K562 (cell line): ENCODE measurements around the gene LRRTM4. TPM values are rescaled to one million over a fixed set of nuclear protein-coding genes. Genes with fewer than 3 reads are reported as not detected.

Experiments
- ATAC-seq: fragments of 200-7000 bp; cut with Tn5 transposase; 3 replicates; pipeline ENCODE4 v1.9.1; 2020; ENCODE audit warnings: moderate library complexity
- BruUV-seq: library from RNA; stranded (reverse); fragments of 400-500 nt; replicated peaks from 2 replicates; lab custom pipeline; 2021; lab: Mats Ljungman, UMichigan
- CTCF ChIA-PET: fragments of 300-600 bp; formaldehyde crosslinking; extraction: SDS; loops from one replicate; lab custom pipeline; 2021; ENCODE audit warnings: low intra/inter-chr PET ratio; lab: Yijun Ruan, JAX
- POLR2A ChIA-PET: fragments of 300-600, 350-650 bp; sonication (Branson Sonifier 250); formaldehyde crosslinking; extraction: SDS; loops from one replicate; lab custom pipeline; 2021; ENCODE audit warnings: antibody characterized with exemption, inconsistent platforms; lab: Yijun Ruan, JAX
- DNase-seq, 4 experiments: peaks; one replicate each; pipeline versions ENCODE4 v3.0.0 to v3.0.0-alpha.2; 2011 to 2018; ENCODE audit warnings: low spot score in 3 of 4, mixed read lengths in 3 of 4; ENCODE audit errors: extremely low read depth in 1 of 4
- FAIRE-seq: peaks from 2 replicates; lab custom pipeline; 2011; peaks lifted over from hg19 to GRCh38; lab: Jason Lieb, UNC
- H2AFZ ChIP-seq: 2 replicates; pipeline ENCODE4 v1.6.0; 2011; ENCODE audit warnings: low read depth, low read length, control low read depth, inconsistent platforms
- H3K27ac ChIP-seq: fragments of 200-600 bp; 3 replicates; pipeline ENCODE4 v1.8.0; 2011; ENCODE audit warnings: low read depth, mild to moderate bottlenecking, control low read depth, inconsistent platforms, low read length, moderate library complexity, mixed read lengths; ENCODE audit errors: extremely low read depth
- H3K27me3 ChIP-seq, 2 experiments: fragments of 300-600 bp in 1 of 2; 2 replicates in 1 of 2; 3 replicates in 1 of 2; pipeline versions ENCODE4 v1.6.0 to v1.8.0; 2011; ENCODE audit warnings: inconsistent platforms in 2 of 2, low read length in 2 of 2, mild to moderate bottlenecking in 1 of 2, mixed read lengths in 1 of 2, moderate library complexity in 1 of 2; ENCODE audit not compliant: control insufficient read depth in 2 of 2, insufficient read depth in 2 of 2
- H3K36me3 ChIP-seq: fragments of 300-600 bp; 3 replicates; pipeline ENCODE4 v1.8.0; 2011; ENCODE audit warnings: mild to moderate bottlenecking, low read length, inconsistent platforms; ENCODE audit not compliant: control insufficient read depth, insufficient read depth
- H3K4me1 ChIP-seq, 2 experiments: fragments of 200-600 bp in 1 of 2; replicated peaks in 1 of 2; 2 replicates in 1 of 2; 3 replicates in 1 of 2; pipeline versions ENCODE4 v1.5.1 to v1.8.0; 2011; ENCODE audit warnings: inconsistent platforms in 2 of 2, low read length in 2 of 2, mild to moderate bottlenecking in 1 of 2, mixed read lengths in 1 of 2, moderate library complexity in 1 of 2; ENCODE audit not compliant: control insufficient read depth in 2 of 2, insufficient read depth in 2 of 2
- H3K4me2 ChIP-seq: 2 replicates; pipeline ENCODE4 v1.6.1; 2011; ENCODE audit warnings: low read length, control low read depth, inconsistent platforms, mixed read lengths; ENCODE audit not compliant: insufficient read depth
- H3K4me3 ChIP-seq: fragments of 200-600 bp; sonication (generic), shearing (Covaris generic); 2 replicates; pipeline ENCODE4 v1.5.1; 2016; ENCODE audit warnings: control low read depth, inconsistent platforms
- H3K79me2 ChIP-seq: fragments of 200-600 bp; 3 replicates; pipeline ENCODE4 v1.8.0; 2011; ENCODE audit warnings: low read length, inconsistent platforms; ENCODE audit not compliant: control insufficient read depth, insufficient read depth
- H3K9ac ChIP-seq, 2 experiments: 2 replicates each; pipeline versions ENCODE4 v1.6.0 to v1.6.1; 2011; ENCODE audit warnings: low read depth in 2 of 2, low read length in 2 of 2, control low read depth in 1 of 2, inconsistent platforms in 1 of 2, mild to moderate bottlenecking in 1 of 2, mixed read lengths in 1 of 2; ENCODE audit not compliant: insufficient read depth in 1 of 2
- H3K9me1 ChIP-seq: one replicate; pipeline ENCODE4 v1.6.0; 2011; ENCODE audit warnings: inconsistent platforms, mild to moderate bottlenecking, low read length, moderate library complexity; ENCODE audit not compliant: control insufficient read depth, insufficient read depth
- H3K9me3 ChIP-seq: replicated peaks from 2 replicates; pipeline ENCODE4 v1.5.1; 2011; ENCODE audit warnings: low read depth, low read length, inconsistent platforms; ENCODE audit not compliant: control insufficient read depth, insufficient read depth
- H4K20me1 ChIP-seq: replicated peaks from 2 replicates; pipeline ENCODE4 v1.6.1; 2011; ENCODE audit warnings: low read length, inconsistent platforms, mixed read lengths; ENCODE audit not compliant: control insufficient read depth, insufficient read depth
- ARID2 ChIP-seq: fragments of 450-650 bp; IDR thresholded peaks from 2 replicates; pipeline ENCODE4 v1.6.1; 2017; ENCODE audit warnings: antibody characterized with exemption, mild to moderate bottlenecking
- ATF2 ChIP-seq: sonication (generic); formaldehyde crosslinking; IDR thresholded peaks from 2 replicates; pipeline ENCODE4 v1.8.1; 2022; ENCODE audit warnings: missing genetic modification reagents
- CHAMP1 ChIP-seq: fragments of 450-650 bp; IDR thresholded peaks from 2 replicates; pipeline ENCODE4 v1.6.1; 2016; ENCODE audit warnings: mild to moderate bottlenecking
- REST ChIP-seq, 2 experiments: fragments of 450-650 bp; formaldehyde crosslinking in 1 of 2; IDR thresholded peaks; 2 replicates each; pipeline versions ENCODE4 v1.4.0 to v1.6.1; 2014 to 2020; ENCODE audit warnings: mild to moderate bottlenecking in 2 of 2, borderline replicate concordance in 1 of 2, low read depth in 1 of 2
- RNF219 ChIP-seq: fragments of 250-450 bp; sonication (Bioruptor Pico); IDR thresholded peaks from 2 replicates; pipeline ENCODE4 v1.5.0; 2022; ENCODE audit warnings: mild to moderate bottlenecking
- in situ Hi-C: fragments of 300-500 bp; cut with MboI; formaldehyde crosslinking; loops from 4 replicates; pipeline ENCODE4 v1.15.0; 2018; ENCODE audit warnings: inconsistent platforms, mixed read lengths
- intact Hi-C: fragments of 100-400 bp; cut with micrococcal nuclease; formaldehyde crosslinking; loops from 2 replicates; pipeline ENCODE4 v1.14.2; 2022
- polyA plus RNA-seq, 8 experiments: library from polyadenylated mRNA; depleted of rRNA in 4 of 8; stranded (reverse) in 5 of 8; unstranded in 3 of 8; fragments of >200 nt; fragmentation: Nextera tagmentation in 2 of 8; fragmentation: Illumina TruSeq in 1 of 8; extraction: Ambion mirVana in 2 of 8; extraction: Trizol in 1 of 8; gene quantifications; 2 replicates each; pipeline versions ENCODE4 v1.2.1 to v1.2.3, GENCODE V29; 2011 to 2014; ENCODE audit warnings: inconsistent platforms in 1 of 8, missing spikeins in 1 of 8
- total RNA-seq, 7 experiments: library from RNA; depleted of rRNA in 6 of 7; stranded (reverse); fragments of >200 nt in 6 of 7; fragmentation: Illumina TruSeq in 2 of 7; extraction: Trizol in 2 of 7; gene quantifications; 2 replicates each; pipeline versions ENCODE4 v1.2.1 to v1.2.3, GENCODE V29; 2011 to 2021; ENCODE audit warnings: low replicate concordance in 1 of 7
- TF ChIP-seq, protein P1 (sequence below): fragments of 250-450 bp; sonication (Bioruptor Pico); IDR thresholded peaks from 2 replicates; pipeline ENCODE4 v1.4.0; 2020; ENCODE audit warnings: mild to moderate bottlenecking

LRRTM4 gene
- total and polyA plus RNA-seq, 9 of the 15 experiments (the other 6 are each of a cell fraction or from before 2014, with no cell fraction given): 0.04 TPM; not detected in 6

GRCh38 chr2:77434880-77435279 is 87.3 kb downstream of the LRRTM4 start:
- Histone ChIP-seq H3K79me2 (no peaks in the 10 kb centered on the region), H3K9me1 (no peaks in the 10 kb centered on the region), H3K4me2 (no peak overlapping the region), H3K4me1 (no peaks in the 10 kb centered on the region), H3K4me3 (no peak overlapping the region), H3K9ac (no peak overlapping the region), H3K27me3 (no peaks in the 10 kb centered on the region), H3K27ac (no peak overlapping the region), H3K9me3 (no peaks in the 10 kb centered on the region), H2AFZ (no peak overlapping the region), H3K36me3 (no peaks in the 10 kb centered on the region), H4K20me1 (no peaks in the 10 kb centered on the region)
- CTCF ChIA-PET: no interaction called here
- intact Hi-C loops (no loop called here), in situ Hi-C loops (no loop called here)
- ATAC-seq: no peak
- FAIRE-seq: no peak
- POLR2A ChIA-PET: no interaction called here
- no peak for DNase-seq
- no TSS peak for BruUV-seq
- TF ChIP-seq ATF2 (CRISPR knock-in tag) (no peak), REST (IDR thresholded peaks at IDR 0.05; ENCODE audit: borderline replicate concordance) (no peak), REST (CRISPR knock-in tag; IDR thresholded peaks at IDR 0.05; ENCODE audit: low read depth) (no peak), ARID2 (no peak), RNF219 (CRISPR knock-in tag) (no peak), CHAMP1 (no peak)
- TF ChIP-seq, protein P1, sequence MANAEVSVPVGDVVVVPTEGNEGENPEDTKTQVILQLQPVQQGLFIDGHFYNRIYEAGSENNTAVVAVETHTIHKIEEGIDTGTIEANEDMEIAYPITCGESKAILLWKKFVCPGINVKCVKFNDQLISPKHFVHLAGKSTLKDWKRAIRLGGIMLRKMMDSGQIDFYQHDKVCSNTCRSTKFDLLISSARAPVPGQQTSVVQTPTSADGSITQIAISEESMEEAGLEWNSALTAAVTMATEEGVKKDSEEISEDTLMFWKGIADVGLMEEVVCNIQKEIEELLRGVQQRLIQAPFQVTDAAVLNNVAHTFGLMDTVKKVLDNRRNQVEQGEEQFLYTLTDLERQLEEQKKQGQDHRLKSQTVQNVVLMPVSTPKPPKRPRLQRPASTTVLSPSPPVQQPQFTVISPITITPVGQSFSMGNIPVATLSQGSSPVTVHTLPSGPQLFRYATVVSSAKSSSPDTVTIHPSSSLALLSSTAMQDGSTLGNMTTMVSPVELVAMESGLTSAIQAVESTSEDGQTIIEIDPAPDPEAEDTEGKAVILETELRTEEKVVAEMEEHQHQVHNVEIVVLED: no peak
